Breast epithelium (tissue), 4 donors: ENCODE data around the gene SLC36A1. TPM values are rescaled to one million over a fixed set of nuclear protein-coding genes. Genes with fewer than 3 reads are reported as not detected.
"Not testable (repeated sequence)": the region's sequence is repeated elsewhere in the genome, so short reads cannot be mapped to it uniquely, and the experiment has no call there.

ENCODE experiments used
- DNase-seq, 2 donors: peaks; one replicate each; pipeline ENCODE4 v3.0.0-alpha.2; 2019; ENCODE audit warnings: low spot score in 2 of 2
- H3K27ac ChIP-seq, 2 donors: fragments of 200-600 bp; sonication (generic) in 1 of 2; one replicate each; pipeline ENCODE4 v1.5.1; 2016 to 2019; ENCODE audit warnings: mild to moderate bottlenecking in 1 of 2
- H3K27me3 ChIP-seq, 2 donors: fragments of 200-600 bp; sonication (generic) in 1 of 2; one replicate each; pipeline versions ENCODE4 v1.5.1 to v1.6.0; 2017 to 2019; ENCODE audit warnings: control low read depth in 1 of 2, mild to moderate bottlenecking in 1 of 2
- H3K36me3 ChIP-seq: fragments of 200-600 bp; one replicate; pipeline ENCODE4 v1.5.1; 2019
- H3K4me1 ChIP-seq, 2 donors: fragments of 200-600 bp; sonication (generic); one replicate each; pipeline ENCODE4 v1.5.1; 2016 to 2019; ENCODE audit warnings: control low read depth in 1 of 2
- H3K4me3 ChIP-seq, 3 donors: fragments of 200-600 bp; sonication (generic); 1 replicate in 2 of 3; 2 replicates in 1 of 3; pipeline ENCODE4 v1.5.1; 2016 to 2019; ENCODE audit warnings: mild to moderate bottlenecking in 3 of 3, moderate library complexity in 2 of 3
- H3K9me3 ChIP-seq, 2 donors: fragments of 200-600 bp; sonication (generic) in 1 of 2; one replicate each; pipeline ENCODE4 v1.5.1; 2016 to 2019; ENCODE audit warnings: control low read depth in 1 of 2
- POLR2A ChIP-seq: fragments of 450-650 bp; IDR thresholded peaks from one replicate; pipeline ENCODE4 v1.6.1; 2016; ENCODE audit warnings: antibody characterized with exemption, mild to moderate bottlenecking, moderate library complexity
- POLR2AphosphoS5 ChIP-seq, 3 donors: sonication (generic); formaldehyde crosslinking; IDR thresholded peaks; one replicate each; pipeline ENCODE4 v1.6.1; 2017; ENCODE audit warnings: antibody characterized with exemption in 3 of 3
- intact Hi-C: fragments of 100-400 bp; cut with DNase I; formaldehyde crosslinking; loops from one replicate; pipeline ENCODE4 v1.15.1; 2023; ENCODE audit warnings: low total_unique reads
- total RNA-seq, 3 donors: library from RNA; depleted of rRNA; stranded (reverse); fragments of >200 nt; gene quantifications; one replicate each; pipeline ENCODE4 v1.1.0, GENCODE V29; 2016
- TF ChIP-seq, protein P1 (sequence below), 3 donors: fragments of 450-650 bp; IDR thresholded peaks; one replicate each; pipeline ENCODE4 v1.5.1; 2016 to 2017; ENCODE audit warnings: antibody characterized with exemption in 3 of 3, mild to moderate bottlenecking in 3 of 3, moderate library complexity in 3 of 3

The SLC36A1 gene
- total RNA-seq, 3 donors from 2014 or later: 10.8 to 14.1 (median 11.4) TPM

DNA sequence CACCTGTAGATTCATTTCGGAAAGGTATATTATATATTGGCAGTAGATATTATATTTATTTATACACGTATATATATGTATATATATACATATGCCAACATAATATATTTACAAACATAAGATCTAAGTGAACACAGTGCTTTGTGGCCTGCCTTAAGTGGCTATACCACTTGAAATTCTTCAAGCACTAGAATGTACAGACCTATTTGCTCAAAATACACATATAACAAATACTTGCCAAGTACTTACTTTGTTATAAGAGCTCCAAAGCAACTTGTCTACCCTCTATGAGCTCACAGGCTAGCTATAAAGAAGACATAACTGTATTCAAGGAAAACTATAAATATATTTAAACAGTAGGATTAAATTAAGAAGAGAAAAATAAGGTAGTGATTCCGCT lies 33.6 kb upstream of the SLC36A1 start:
- DNase-seq: no peak
- no peaks in the 10 kb centered on the region for H3K4me1 ChIP-seq
- no peaks in the 10 kb centered on the region for H3K36me3 ChIP-seq
- no peak overlapping the region for H3K27ac ChIP-seq
- no peak overlapping the region for H3K4me3 ChIP-seq
- intact Hi-C loops: no loop called here
- H3K27me3 ChIP-seq: no peaks in the 10 kb centered on the region
- TF ChIP-seq POLR2A (no peak), POLR2AphosphoS5 (IDR thresholded peaks at IDR 0.05) (no peak)
- TF ChIP-seq, protein P1, sequence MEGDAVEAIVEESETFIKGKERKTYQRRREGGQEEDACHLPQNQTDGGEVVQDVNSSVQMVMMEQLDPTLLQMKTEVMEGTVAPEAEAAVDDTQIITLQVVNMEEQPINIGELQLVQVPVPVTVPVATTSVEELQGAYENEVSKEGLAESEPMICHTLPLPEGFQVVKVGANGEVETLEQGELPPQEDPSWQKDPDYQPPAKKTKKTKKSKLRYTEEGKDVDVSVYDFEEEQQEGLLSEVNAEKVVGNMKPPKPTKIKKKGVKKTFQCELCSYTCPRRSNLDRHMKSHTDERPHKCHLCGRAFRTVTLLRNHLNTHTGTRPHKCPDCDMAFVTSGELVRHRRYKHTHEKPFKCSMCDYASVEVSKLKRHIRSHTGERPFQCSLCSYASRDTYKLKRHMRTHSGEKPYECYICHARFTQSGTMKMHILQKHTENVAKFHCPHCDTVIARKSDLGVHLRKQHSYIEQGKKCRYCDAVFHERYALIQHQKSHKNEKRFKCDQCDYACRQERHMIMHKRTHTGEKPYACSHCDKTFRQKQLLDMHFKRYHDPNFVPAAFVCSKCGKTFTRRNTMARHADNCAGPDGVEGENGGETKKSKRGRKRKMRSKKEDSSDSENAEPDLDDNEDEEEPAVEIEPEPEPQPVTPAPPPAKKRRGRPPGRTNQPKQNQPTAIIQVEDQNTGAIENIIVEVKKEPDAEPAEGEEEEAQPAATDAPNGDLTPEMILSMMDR (IDR thresholded peaks at IDR 0.05): no peak
- H3K9me3 ChIP-seq: peaks cover 5 to 8% of the 10 kb centered on the region in 2 donors

DNA sequence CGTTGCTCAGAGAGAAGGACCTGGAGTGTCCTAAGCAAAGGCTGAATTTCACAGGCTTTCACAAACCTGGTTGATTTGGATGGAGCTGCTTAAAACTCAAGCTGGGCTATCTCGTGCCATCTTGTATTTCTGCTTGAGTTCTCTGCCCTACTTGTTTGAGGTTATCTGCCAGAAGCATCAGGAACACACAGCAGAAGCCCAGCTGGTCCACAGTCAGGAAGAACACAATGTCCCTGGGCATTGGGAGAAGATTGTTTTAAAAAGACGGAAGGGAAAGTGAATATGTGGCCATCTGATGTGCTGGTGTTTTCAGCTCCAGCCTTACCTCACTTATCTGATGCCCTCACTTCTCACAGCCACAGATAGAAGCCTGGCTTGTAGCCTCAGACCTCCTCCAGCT lies 32.9 kb upstream of the SLC36A1 start:
- Histone ChIP-seq H3K4me1 (no peaks in the 10 kb centered on the region), H3K9me3 (peaks cover 5 to 8% of the 10 kb centered on the region in 2 donors), H3K27me3 (no peaks in the 10 kb centered on the region), H3K27ac (no peak overlapping the region), H3K36me3 (no peaks in the 10 kb centered on the region), H3K4me3 (no peak overlapping the region)
- no peak for DNase-seq
- intact Hi-C loops: no loop called here
- TF ChIP-seq POLR2A (no peak), POLR2AphosphoS5 (IDR thresholded peaks at IDR 0.05) (no peak)
- TF ChIP-seq, protein P1 (IDR thresholded peaks at IDR 0.05): no peak

DNA sequence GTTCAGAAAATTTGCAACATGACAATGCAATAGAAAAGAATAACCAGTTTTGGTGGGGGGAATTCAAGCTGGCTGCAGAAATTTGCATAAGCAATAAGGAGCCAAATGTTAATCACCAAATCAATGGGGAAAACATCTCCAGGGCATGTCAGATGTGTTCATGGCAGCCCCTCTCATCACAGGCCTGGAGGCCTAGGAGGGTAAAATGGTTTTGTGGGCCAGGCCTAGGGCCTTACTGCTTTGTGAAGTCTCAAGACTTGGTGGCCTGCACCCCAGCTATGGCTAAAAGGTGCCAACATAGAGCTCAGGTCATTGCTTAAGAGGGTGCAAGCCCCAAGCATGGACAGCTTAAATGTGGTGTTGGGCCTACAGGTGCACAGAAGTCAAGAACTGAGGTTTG lies 29.7 kb upstream of the SLC36A1 start:
- Histone ChIP-seq H3K36me3 (no peaks in the 10 kb centered on the region), H3K4me1 (no peaks in the 10 kb centered on the region), H3K9me3 (peaks cover 5 to 8% of the 10 kb centered on the region in 2 donors), H3K27me3 (no peaks in the 10 kb centered on the region), H3K4me3 (no peak overlapping the region), H3K27ac (no peak overlapping the region)
- TF ChIP-seq POLR2AphosphoS5 (IDR thresholded peaks at IDR 0.05) (no peak), POLR2A (no peak)
- TF ChIP-seq, protein P1 (IDR thresholded peaks at IDR 0.05): no peak
- intact Hi-C loops: no loop called here
- DNase-seq: no peak

DNA sequence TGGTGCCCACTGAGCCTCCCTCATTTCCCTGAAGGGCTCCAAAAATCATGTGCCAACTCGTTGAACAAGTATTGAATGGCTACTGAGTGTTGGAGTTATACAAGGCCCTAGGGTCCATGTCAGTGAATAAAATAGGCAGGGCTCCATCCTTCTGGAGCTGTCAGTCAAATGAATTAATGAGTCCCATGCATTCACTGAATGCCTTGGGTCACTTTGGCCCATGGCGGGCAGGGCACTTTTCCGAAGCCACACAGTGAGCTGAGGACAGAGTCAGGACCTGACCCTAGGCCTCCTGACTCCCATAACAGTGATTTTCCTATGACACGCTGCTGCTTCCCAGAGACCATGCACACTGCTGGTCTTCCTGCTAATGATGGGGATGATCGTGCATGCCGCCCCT lies 27.3 kb upstream of the SLC36A1 start:
- no peaks in the 10 kb centered on the region for H3K27me3 ChIP-seq
- intact Hi-C loops: no loop called here
- no peaks in the 10 kb centered on the region for H3K36me3 ChIP-seq
- TF ChIP-seq, protein P1 (IDR thresholded peaks at IDR 0.05): no peak
- TF ChIP-seq POLR2AphosphoS5 (IDR thresholded peaks at IDR 0.05) (no peak), POLR2A (no peak)
- H3K4me1 ChIP-seq: no peaks in the 10 kb centered on the region
- no peak overlapping the region for H3K27ac ChIP-seq
- DNase-seq: no peak
- H3K9me3 ChIP-seq: peaks cover 5 to 8% of the 10 kb centered on the region in 2 donors
- H3K4me3 ChIP-seq: no peak overlapping the region

DNA sequence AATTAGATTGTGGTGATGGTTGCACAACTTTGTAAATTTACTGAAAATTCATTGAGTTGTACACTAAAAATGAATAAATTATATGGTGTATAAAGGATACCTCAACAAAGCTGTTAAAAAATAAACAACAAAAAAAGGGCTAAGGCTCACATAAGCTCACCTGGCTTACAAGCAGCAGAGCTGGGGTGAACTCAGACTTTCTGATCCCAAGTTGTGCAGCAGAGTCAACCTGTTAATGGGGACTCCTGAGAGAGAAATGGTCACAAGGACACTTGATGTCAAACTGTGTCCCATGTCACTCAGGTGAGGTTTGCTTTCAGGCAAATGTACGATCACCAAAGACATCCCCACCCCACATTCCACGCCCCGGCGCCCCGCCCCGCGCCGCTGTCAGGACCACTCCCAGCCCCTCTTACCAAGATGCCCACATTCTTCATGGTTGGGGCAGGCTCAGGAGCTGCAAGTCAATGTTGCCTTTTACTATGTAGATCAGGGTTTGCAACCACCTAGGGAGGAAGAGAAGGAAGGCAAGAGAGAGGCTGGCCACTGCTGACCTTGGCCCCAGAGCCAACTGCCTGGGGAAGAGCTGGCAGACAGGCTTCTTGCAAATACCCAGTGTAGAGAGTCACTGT lies 22.4 kb upstream of the SLC36A1 start:
- TF ChIP-seq POLR2AphosphoS5 (IDR thresholded peaks at IDR 0.05): no peak
- TF ChIP-seq, protein P1 (IDR thresholded peaks at IDR 0.05): no peak
- TF ChIP-seq POLR2A: no peak
- no peak overlapping the region for H3K27ac ChIP-seq
- H3K9me3 ChIP-seq: no peaks in the 10 kb centered on the region
- no peaks in the 10 kb centered on the region for H3K36me3 ChIP-seq
- no peak overlapping the region for H3K4me3 ChIP-seq
- no peaks in the 10 kb centered on the region for H3K27me3 ChIP-seq
- DNase-seq: no peak
- H3K4me1 ChIP-seq: no peaks in the 10 kb centered on the region
- intact Hi-C loops: no loop called here

DNA sequence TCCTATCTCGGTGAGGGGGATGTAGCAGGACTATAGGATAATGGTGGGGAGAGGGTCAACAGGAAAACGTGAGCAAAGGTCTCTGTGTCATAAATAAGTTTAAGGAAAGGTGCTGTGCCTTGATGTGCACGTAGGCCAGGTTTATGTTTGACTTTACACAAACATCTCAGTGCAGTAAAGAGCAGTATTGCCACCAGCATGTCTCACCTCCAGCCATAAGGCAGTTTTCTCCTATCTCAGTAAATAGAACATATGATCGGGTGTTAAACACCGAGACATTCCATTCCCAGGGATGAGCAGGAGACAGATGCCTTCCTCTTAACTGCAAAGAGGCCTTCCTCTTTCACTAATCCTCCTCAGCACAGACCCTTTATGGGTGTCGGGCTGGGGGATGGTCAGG lies 21.1 kb upstream of the SLC36A1 start:
- H3K4me3 ChIP-seq, H3K4me1 ChIP-seq, H3K9me3 ChIP-seq, H3K27ac ChIP-seq, H3K36me3 ChIP-seq, H3K27me3 ChIP-seq, intact Hi-C loops, DNase-seq: not testable (repeated sequence)
